Hematopoietic multipotent progenitor cell treated with erythropoietin and hydrocortisone succinate and interleukin-3 and kit ligand, for 4 days (in vitro differentiated cells): ENCODE results near the gene MINK1.
A peak's percentile ranks its signal among the peaks of the same experiment; 100 is the strongest.
"Not testable (repeated sequence)": the region's sequence is repeated elsewhere in the genome, so short reads cannot be mapped to it uniquely, and the experiment has no call there.

Experiments used
- DNase-seq: peaks from one replicate; pipeline ENCODE4 v3.0.0-alpha.2; 2015

The MINK1 gene

GRCh38 chr17:4812690-4813089 lies 20.4 kb upstream of the MINK1 start:
- DNase-seq = no peak

- peak; percentile 44 for DNase-seq
Observed at GRCh38 chr17:4815043-4815675, 18.0 kb upstream of the MINK1 start.

GRCh38 chr17:4816826-4817225 lies 16.3 kb upstream of the MINK1 start:
- DNase-seq = no peak

GRCh38 chr17:4818276-4818675 lies 14.9 kb upstream of the MINK1 start:
- no peak for DNase-seq

GRCh38 chr17:4822835-4823234 lies 10.3 kb upstream of the MINK1 start:
- no peak for DNase-seq

GRCh38 chr17:4823373-4824089 lies 9.6 kb upstream of the MINK1 start:
- no peak for DNase-seq

- DNase-seq = no peak
Observed at GRCh38 chr17:4827399-4827798, 5.7 kb upstream of the MINK1 start.

GRCh38 chr17:4832829-4833177 lies 337 bp upstream of the MINK1 start:
- not testable (repeated sequence) for DNase-seq

GRCh38 chr17:4833941-4834680 lies 971 bp downstream of the MINK1 start:
- peak; percentile 49 for DNase-seq

GRCh38 chr17:4834681-4835020 lies 1.5 kb downstream of the MINK1 start:
- no peak for DNase-seq

GRCh38 chr17:4836221-4836620 lies 3.1 kb downstream of the MINK1 start:
- no peak for DNase-seq

- DNase-seq = no peak
Observed at GRCh38 chr17:4837471-4838308, 4.5 kb downstream of the MINK1 start.

- peak; percentile 86 for DNase-seq
Observed at GRCh38 chr17:4838309-4838785, 5.2 kb downstream of the MINK1 start.

GRCh38 chr17:4839221-4839620 lies 6.1 kb downstream of the MINK1 start:
- DNase-seq = no peak

- DNase-seq = no peak
Observed at GRCh38 chr17:4839965-4840892, 7.1 kb downstream of the MINK1 start.

- DNase-seq = no peak
Observed at GRCh38 chr17:4840893-4841242, 7.7 kb downstream of the MINK1 start.

GRCh38 chr17:4842376-4842775 lies 9.2 kb downstream of the MINK1 start:
- DNase-seq = no peak

- peak; percentile 45 for DNase-seq
Observed at GRCh38 chr17:4843321-4844000, 10.3 kb downstream of the MINK1 start.

- DNase-seq = no peak
Observed at GRCh38 chr17:4845118-4845517, 12.0 kb downstream of the MINK1 start.

GRCh38 chr17:4846635-4847390 lies 13.7 kb downstream of the MINK1 start:
- DNase-seq = no peak
